Hematopoietic multipotent progenitor cell treated with erythropoietin and hydrocortisone succinate and interleukin-3 and kit ligand, for 4 days (in vitro differentiated cells): ENCODE measurements around the gene SAP25.
"Not testable (repeated sequence)": the region's sequence is repeated elsewhere in the genome, so short reads cannot be mapped to it uniquely, and the experiment has no call there.

Experiments used
- DNase-seq: peaks from one replicate; pipeline ENCODE4 v3.0.0-alpha.2; 2015

The SAP25 gene

GRCh38 chr7:100559127-100559526 is 14.6 kb downstream of the SAP25 start:
- DNase-seq = no peak

- DNase-seq = peak; percentile 97
These were observed 17.2 kb downstream of the SAP25 start for GRCh38 chr7:100556541-100556940.

GRCh38 chr7:100555701-100556100 is 18.0 kb downstream of the SAP25 start:
- no peak for DNase-seq

GRCh38 chr7:100553032-100553431 is 20.7 kb downstream of the SAP25 start:
- no peak for DNase-seq

GRCh38 chr7:100552532-100552931 is 21.2 kb downstream of the SAP25 start:
- no peak for DNase-seq

GRCh38 chr7:100548446-100548845 is 25.3 kb downstream of the SAP25 start:
- DNase-seq = not testable (repeated sequence)

- peak; percentile 56 for DNase-seq
These were observed 25.8 kb downstream of the SAP25 start for GRCh38 chr7:100547872-100548271.

- DNase-seq = no peak
These were observed 26.5 kb downstream of the SAP25 start for GRCh38 chr7:100546926-100547800.

GRCh38 chr7:100546129-100546925 is 27.4 kb downstream of the SAP25 start:
- DNase-seq = no peak

- DNase-seq = no peak
These were observed 28.2 kb downstream of the SAP25 start for GRCh38 chr7:100545360-100546128.

GRCh38 chr7:100544967-100545359 is 28.7 kb downstream of the SAP25 start:
- no peak for DNase-seq

GRCh38 chr7:100544386-100544785 is 29.3 kb downstream of the SAP25 start:
- DNase-seq = no peak

GRCh38 chr7:100543586-100543985 is 30.1 kb downstream of the SAP25 start:
- DNase-seq = no peak

GRCh38 chr7:100541309-100541708 is 32.4 kb downstream of the SAP25 start:
- DNase-seq = not testable (repeated sequence)

GRCh38 chr7:100540073-100540723 is 33.5 kb downstream of the SAP25 start:
- DNase-seq = no peak

- peak; percentile 37 for DNase-seq
These were observed 34.2 kb downstream of the SAP25 start for GRCh38 chr7:100539436-100540006.

GRCh38 chr7:100538654-100539435 is 34.9 kb downstream of the SAP25 start, which contains the start of gene AGFG2:
Gene AGFG2 (plus strand): TSS chr7:100539203. CDS start chr7:100539347, 144 bp downstream.
- DNase-seq = peak; percentile 100

- DNase-seq = no peak
These were observed 35.4 kb downstream of the SAP25 start for GRCh38 chr7:100538348-100538653.

- DNase-seq = not testable (repeated sequence)
These were observed 37.0 kb downstream of the SAP25 start for GRCh38 chr7:100536695-100537094.

GRCh38 chr7:100535982-100536381 is 37.7 kb downstream of the SAP25 start:
- not testable (repeated sequence) for DNase-seq
